Peyer's patch (tissue), 4 donors: ENCODE measurements around the gene APH1B. TPM values are rescaled to one million over a fixed set of nuclear protein-coding genes. Genes with fewer than 3 reads are reported as not detected.

Source experiments
- DNase-seq, 3 donors: peaks; one replicate each; pipeline ENCODE4 v3.0.0-alpha.2; 2017 to 2019
- H3K27ac ChIP-seq, 4 donors: fragments of 200-600 bp; sonication (generic); one replicate each; pipeline ENCODE4 v1.5.1; 2016 to 2019
- H3K27me3 ChIP-seq, 2 donors: fragments of 200-600 bp; sonication (generic); one replicate each; pipeline ENCODE4 v1.5.1; 2019
- H3K36me3 ChIP-seq, 3 donors: fragments of 200-600 bp; sonication (generic); one replicate each; pipeline ENCODE4 v1.5.1; 2016 to 2019
- H3K4me1 ChIP-seq, 4 donors: fragments of 200-600 bp; sonication (generic); one replicate each; pipeline ENCODE4 v1.5.1; 2016 to 2019
- H3K4me3 ChIP-seq, 4 donors: fragments of 200-600 bp; sonication (generic); 1 replicate in 3 of 4; 2 replicates in 1 of 4; pipeline ENCODE4 v1.5.1; 2016 to 2019; ENCODE audit warnings: mild to moderate bottlenecking in 1 of 4
- H3K9me3 ChIP-seq, 4 donors: fragments of 200-600 bp; sonication (generic); one replicate each; pipeline ENCODE4 v1.5.1; 2016 to 2019; ENCODE audit warnings: mild to moderate bottlenecking in 1 of 4
- POLR2A ChIP-seq, 2 donors: fragments of 450-650 bp; IDR thresholded peaks; one replicate each; pipeline ENCODE4 v1.5.1; 2017; ENCODE audit warnings: antibody characterized with exemption in 2 of 2, mild to moderate bottlenecking in 2 of 2, moderate library complexity in 2 of 2
- total RNA-seq, 4 donors: library from RNA; depleted of rRNA; stranded (reverse); fragments of >200 nt; gene quantifications; one replicate each; pipeline ENCODE4 v1.1.0, GENCODE V29; 2016
- TF ChIP-seq, protein P1 (sequence below), 6 experiments: fragments of 450-650 bp in 4 of 6; fragments of 200-600 bp in 2 of 6; sonication (generic) in 1 of 6; IDR thresholded peaks; one replicate each; pipeline ENCODE4 v1.5.1; 2017 to 2019; ENCODE audit warnings: antibody characterized with exemption in 6 of 6, mild to moderate bottlenecking in 3 of 6, moderate library complexity in 1 of 6

APH1B gene
- total RNA-seq, 4 donors from 2014 or later, result 3.3 to 4.8 (median 3.9) TPM

DNA sequence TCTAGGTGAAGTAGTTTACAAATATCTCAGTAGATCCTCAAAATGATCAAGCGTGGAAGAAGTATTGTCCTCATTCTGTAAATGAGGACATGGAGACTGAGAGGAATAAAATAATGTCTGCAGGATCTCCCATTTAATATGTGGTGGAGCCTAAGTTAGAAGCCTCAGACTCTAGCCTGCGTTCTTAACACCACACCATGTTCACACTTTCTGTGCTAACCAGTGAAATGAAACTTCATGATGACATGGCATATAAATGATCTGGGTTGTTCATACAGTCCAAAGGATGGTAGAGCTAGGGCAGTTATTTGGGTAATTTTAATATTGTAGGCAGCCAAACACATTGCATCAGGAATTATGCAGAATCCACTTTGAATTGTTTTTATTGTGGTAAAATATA lies 25.1 kb upstream of the APH1B start:
- peaks cover 0 to 14% (median 0%) of the 10 kb centered on the region in 3 donors for H3K36me3 ChIP-seq
- H3K4me1 ChIP-seq, result no peaks in the 10 kb centered on the region
- no peak overlapping the region for H3K27ac ChIP-seq
- no peak overlapping the region for H3K4me3 ChIP-seq
- no peaks in the 10 kb centered on the region for H3K27me3 ChIP-seq
- no peak for TF ChIP-seq POLR2A (IDR thresholded peaks at IDR 0.05)
- TF ChIP-seq, protein P1, sequence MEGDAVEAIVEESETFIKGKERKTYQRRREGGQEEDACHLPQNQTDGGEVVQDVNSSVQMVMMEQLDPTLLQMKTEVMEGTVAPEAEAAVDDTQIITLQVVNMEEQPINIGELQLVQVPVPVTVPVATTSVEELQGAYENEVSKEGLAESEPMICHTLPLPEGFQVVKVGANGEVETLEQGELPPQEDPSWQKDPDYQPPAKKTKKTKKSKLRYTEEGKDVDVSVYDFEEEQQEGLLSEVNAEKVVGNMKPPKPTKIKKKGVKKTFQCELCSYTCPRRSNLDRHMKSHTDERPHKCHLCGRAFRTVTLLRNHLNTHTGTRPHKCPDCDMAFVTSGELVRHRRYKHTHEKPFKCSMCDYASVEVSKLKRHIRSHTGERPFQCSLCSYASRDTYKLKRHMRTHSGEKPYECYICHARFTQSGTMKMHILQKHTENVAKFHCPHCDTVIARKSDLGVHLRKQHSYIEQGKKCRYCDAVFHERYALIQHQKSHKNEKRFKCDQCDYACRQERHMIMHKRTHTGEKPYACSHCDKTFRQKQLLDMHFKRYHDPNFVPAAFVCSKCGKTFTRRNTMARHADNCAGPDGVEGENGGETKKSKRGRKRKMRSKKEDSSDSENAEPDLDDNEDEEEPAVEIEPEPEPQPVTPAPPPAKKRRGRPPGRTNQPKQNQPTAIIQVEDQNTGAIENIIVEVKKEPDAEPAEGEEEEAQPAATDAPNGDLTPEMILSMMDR (IDR thresholded peaks at IDR 0.05), result no peak
- no peaks in the 10 kb centered on the region for H3K9me3 ChIP-seq
- no peak for DNase-seq

DNA sequence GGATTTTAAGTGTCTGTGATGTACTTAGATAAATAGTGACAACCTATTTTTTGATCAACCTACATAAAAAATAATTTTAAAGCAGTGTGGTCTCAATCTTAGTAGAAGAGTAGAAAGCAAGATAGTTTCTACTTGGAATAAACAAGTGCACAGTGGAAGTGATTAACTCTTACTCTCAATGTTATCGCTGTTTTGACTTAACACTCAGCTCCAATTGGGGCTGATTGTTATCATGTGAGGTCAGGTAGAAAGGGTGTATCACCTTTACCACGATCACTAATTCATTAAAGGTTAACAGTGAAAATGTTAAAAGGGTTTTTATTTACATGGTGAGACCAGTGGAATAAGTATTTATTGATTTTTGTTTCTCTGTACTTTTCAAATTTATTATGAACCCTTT lies 22.4 kb upstream of the APH1B start:
- Histone ChIP-seq H3K4me1 (no peaks in the 10 kb centered on the region), H3K27ac (no peak overlapping the region), H3K27me3 (no peaks in the 10 kb centered on the region), H3K9me3 (no peaks in the 10 kb centered on the region), H3K4me3 (no peak overlapping the region), H3K36me3 (peaks cover 0 to 30% (median 0%) of the 10 kb centered on the region in 3 donors)
- TF ChIP-seq, protein P1 (IDR thresholded peaks at IDR 0.05), result no peak
- TF ChIP-seq POLR2A (IDR thresholded peaks at IDR 0.05), result no peak
- DNase-seq, result no peak

DNA sequence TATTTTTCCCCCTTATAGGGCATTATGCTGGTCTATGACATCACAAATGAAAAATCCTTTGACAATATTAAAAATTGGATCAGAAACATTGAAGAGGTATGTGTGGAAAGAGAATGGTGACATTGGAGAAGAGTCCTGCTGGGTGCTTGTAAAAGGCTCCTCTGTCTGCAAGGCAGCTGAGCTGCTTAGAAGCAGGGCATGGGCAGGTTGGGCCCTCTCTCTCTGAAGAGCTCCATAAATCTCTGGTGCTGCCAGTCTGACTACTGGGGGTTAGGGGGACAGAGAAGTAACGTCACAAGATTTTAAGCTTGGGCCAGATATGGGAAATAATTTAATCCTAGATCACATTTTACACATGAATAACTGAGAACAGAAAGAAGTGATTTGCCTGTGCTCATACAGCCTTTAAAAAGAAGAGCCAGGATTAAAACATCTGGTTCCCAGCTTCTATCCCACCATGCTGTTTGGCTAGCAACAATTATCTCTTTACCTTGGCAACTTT lies 21.9 kb upstream of the APH1B start:
- H3K9me3 ChIP-seq, result no peaks in the 10 kb centered on the region
- no peak overlapping the region for H3K4me3 ChIP-seq
- TF ChIP-seq POLR2A (IDR thresholded peaks at IDR 0.05), result no peak
- TF ChIP-seq, protein P1 (IDR thresholded peaks at IDR 0.05), result no peak
- no peak for DNase-seq
- H3K27me3 ChIP-seq, result no peaks in the 10 kb centered on the region
- peaks cover 0 to 29% (median 0%) of the 10 kb centered on the region in 3 donors for H3K36me3 ChIP-seq
- H3K27ac ChIP-seq, result no peak overlapping the region
- no peaks in the 10 kb centered on the region for H3K4me1 ChIP-seq

DNA sequence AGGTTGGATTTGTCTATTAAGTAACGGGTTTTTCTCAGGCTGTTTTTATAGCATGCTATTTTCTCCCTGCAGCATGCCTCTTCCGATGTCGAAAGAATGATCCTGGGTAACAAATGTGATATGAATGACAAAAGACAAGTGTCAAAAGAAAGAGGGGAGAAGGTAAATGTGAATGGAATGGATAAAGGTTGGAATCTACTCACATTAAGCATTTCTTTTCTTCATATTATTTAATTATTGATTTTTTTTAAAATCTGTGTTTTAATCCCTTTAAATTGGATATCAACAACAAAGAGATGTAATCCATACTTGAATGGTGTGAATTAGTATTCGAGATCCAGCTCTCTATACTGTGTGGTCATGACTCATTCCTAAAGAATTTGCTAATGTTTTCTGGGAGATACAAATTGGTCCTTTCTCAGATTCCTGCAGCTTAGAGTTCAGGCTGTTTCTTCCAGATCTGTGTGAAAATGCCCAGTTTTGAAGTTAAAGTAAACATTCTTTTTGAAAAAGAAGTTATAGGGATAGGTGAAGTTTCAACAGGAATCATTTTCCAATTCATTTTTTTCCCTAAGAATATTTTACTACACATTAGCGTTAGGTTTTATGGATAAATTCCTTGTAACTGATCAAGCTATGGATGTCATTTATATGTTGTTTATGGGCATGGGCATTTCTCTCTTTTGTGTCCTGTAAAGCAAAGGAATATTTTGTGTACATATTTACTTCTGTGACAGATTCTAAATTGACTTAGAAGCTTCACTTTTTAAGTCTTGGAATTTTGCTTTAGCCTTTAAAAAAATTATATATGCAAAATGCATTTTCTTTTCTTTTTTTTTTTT lies 20.8 kb upstream of the APH1B start:
- no peaks in the 10 kb centered on the region for H3K4me1 ChIP-seq
- no peak for DNase-seq
- H3K9me3 ChIP-seq, result no peaks in the 10 kb centered on the region
- H3K27me3 ChIP-seq, result no peaks in the 10 kb centered on the region
- TF ChIP-seq, protein P1 (IDR thresholded peaks at IDR 0.05), result no peak
- no peak for TF ChIP-seq POLR2A (IDR thresholded peaks at IDR 0.05)
- no peak overlapping the region for H3K27ac ChIP-seq
- no peak overlapping the region for H3K4me3 ChIP-seq
- H3K36me3 ChIP-seq, result peaks cover 0 to 28% (median 0%) of the 10 kb centered on the region in 3 donors

DNA sequence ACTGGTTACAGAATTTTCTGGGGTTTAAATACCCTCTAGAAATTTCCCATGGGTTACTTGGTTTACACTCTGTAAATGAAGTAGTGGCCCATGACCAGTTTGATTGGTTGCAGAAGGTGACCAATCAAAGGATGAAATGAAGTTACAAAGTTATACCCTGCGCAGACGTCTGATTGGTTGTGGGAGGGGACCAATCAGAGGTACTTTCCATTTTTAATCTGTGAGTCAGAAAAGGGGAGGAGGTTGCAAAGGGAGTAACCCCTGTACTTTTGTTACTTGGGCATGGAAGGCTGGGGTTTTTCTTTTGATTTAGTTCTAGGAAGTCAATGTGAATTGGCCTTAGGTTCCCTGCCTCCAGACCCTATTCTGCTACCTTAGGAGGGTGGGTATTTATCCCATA lies 18.7 kb upstream of the APH1B start:
- Histone ChIP-seq H3K36me3 (peaks cover 0 to 26% (median 0%) of the 10 kb centered on the region in 3 donors), H3K27ac (no peak overlapping the region), H3K27me3 (no peaks in the 10 kb centered on the region), H3K4me1 (no peaks in the 10 kb centered on the region), H3K9me3 (no peaks in the 10 kb centered on the region), H3K4me3 (no peak overlapping the region)
- TF ChIP-seq, protein P1 (IDR thresholded peaks at IDR 0.05), result no peak
- TF ChIP-seq POLR2A (IDR thresholded peaks at IDR 0.05), result no peak
- DNase-seq, result no peak
